ENCODE data around the gene POLR1B.
"Not testable (repeated sequence)": the region's sequence is repeated elsewhere in the genome, so short reads cannot be mapped to it uniquely, and the experiment has no call there.

The POLR1B gene

DNA sequence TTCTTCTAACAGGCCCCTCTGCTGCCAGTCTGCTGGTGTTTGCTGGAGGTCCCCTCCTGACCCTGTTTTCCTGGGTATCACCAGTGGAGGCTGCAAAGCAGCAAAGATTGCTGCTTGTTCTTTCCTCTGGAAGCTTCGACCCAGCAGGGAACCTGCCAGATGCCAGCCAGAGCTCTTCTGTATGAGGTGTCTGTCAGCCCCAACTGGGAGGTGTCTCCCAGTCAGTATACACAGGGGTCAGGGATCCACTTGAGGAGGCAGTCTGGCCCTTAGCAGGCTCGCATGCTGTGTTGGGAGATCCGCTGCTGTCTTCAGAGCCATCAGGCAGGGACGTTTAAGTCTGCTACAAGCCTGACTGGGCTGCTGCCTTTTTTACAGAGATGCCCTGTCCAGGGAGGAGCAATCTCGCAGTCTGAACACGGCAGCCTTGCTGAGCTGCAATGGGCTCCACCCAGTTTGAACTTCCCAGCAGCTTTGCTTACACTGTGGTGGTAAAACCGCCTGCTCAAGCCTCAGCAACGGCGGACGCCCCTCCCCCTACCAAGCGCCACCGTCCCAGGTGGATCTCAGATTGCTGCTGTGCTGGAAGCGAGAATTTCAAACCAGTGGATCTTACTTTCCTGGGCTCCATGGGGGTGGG, 72.1 kb downstream of the POLR1B start:
- no peak for DNase-seq (ENCODE audit: low read depth, low spot score)
- WGBS (ENCODE audit: insufficient coverage, insufficient read length) = no CpG with 5 or more reads among the region's 13 CpGs
- H3K4me1 ChIP-seq (ENCODE audit: control insufficient read depth, insufficient read depth, low read length) = no peaks in the 10 kb centered on the region; the same call in 1 of the 2 replicates
- no peaks in the 10 kb centered on the region for H3K27me3 ChIP-seq (ENCODE audit: control insufficient read depth, insufficient read depth, low read length)
- no peaks in the 10 kb centered on the region for H3K9me3 ChIP-seq (ENCODE audit: control insufficient read depth, insufficient read depth, low read length)
- H3K36me3 ChIP-seq (ENCODE audit: control insufficient read depth, insufficient read depth, low read length) = no peaks in the 10 kb centered on the region
- no peak overlapping the region for H3K4me3 ChIP-seq (ENCODE audit: low read length)
- no peak overlapping the region for H3K27ac ChIP-seq (ENCODE audit: low read length)

DNA sequence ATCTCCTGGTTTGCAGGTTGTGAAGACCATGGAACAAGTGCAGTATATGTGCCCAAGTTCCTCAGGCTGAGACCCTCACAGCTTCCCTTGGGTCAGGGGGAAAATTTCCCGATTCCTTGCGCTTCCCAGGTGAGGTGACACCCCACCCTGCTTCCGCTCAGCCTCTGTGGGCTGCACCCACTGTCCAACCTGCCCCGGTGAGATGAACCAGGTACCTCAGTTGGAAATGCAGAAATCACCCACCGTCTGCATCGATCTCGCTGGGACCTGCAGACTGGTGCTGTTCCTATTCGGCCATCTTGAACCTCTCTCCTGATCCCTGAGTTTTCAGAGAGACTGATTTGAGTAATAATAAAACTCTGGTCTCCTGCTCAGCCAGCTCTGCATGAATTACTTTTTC, 72.8 kb downstream of the POLR1B start:
- Histone ChIP-seq H3K36me3 (ENCODE audit: control insufficient read depth, insufficient read depth, low read length) (no peaks in the 10 kb centered on the region), H3K4me1 (ENCODE audit: control insufficient read depth, insufficient read depth, low read length) (no peaks in the 10 kb centered on the region; the same call in 1 of the 2 replicates), H3K9me3 (ENCODE audit: control insufficient read depth, insufficient read depth, low read length) (no peaks in the 10 kb centered on the region), H3K4me3 (ENCODE audit: low read length) (no peak overlapping the region), H3K27me3 (ENCODE audit: control insufficient read depth, insufficient read depth, low read length) (no peaks in the 10 kb centered on the region), H3K27ac (ENCODE audit: low read length) (no peak overlapping the region)
- WGBS (ENCODE audit: insufficient coverage, insufficient read length) = no CpG with 5 or more reads among the region's 8 CpGs
- DNase-seq (ENCODE audit: low read depth, low spot score) = no peak

DNA sequence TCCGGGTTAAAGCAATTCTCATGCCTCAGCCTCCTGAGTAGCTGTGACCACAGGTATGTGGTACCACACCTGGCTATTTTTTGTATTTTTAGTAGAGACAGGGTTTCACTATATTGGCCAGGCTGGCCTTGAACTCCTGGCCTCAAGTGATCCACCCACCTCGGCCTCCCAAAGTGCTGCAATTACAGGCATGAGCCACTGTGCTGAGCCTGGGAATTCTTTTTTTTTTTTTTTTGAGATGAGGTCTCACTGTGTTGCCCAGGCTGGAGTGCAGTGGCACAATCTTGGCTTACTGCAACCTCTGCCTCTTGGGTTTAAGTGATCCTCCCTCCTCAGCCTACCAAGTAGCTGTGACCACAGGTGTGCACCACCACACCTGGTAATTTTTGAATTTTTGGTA, 73.5 kb downstream of the POLR1B start:
- no CpG with 5 or more reads among the region's 2 CpGs for whole genome bisulfite sequencing (ENCODE audit: insufficient coverage, insufficient read length)
- not testable (repeated sequence) for H3K27me3 ChIP-seq (ENCODE audit: control insufficient read depth, insufficient read depth, low read length); H3K36me3 ChIP-seq (ENCODE audit: control insufficient read depth, insufficient read depth, low read length); H3K27ac ChIP-seq (ENCODE audit: low read length); H3K4me1 ChIP-seq (ENCODE audit: control insufficient read depth, insufficient read depth, low read length); H3K4me3 ChIP-seq (ENCODE audit: low read length); DNase-seq (ENCODE audit: low read depth, low spot score); H3K9me3 ChIP-seq (ENCODE audit: control insufficient read depth, insufficient read depth, low read length)

DNA sequence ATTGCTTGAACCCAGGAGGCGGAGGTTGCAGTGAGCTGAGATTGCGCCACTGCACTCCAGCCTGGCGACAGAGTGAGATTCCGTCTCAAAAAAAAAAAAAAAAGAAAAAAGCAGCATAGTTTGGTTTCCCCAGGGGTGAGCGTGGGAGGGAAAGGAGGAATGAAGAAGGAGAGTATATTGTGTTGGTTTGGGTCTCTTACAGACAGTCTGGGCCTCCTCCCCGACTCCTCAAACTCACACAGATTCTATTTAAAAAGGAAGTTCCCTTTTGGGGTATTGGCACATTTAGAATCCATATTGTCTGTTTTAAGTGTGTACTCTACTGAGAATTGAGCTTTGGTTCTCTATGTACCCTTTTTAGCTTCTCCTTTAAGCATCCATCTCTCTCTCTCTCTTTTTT, 76.1 kb downstream of the POLR1B start:
- no peak overlapping the region for H3K4me3 ChIP-seq (ENCODE audit: low read length)
- H3K27me3 ChIP-seq (ENCODE audit: control insufficient read depth, insufficient read depth, low read length) = no peaks in the 10 kb centered on the region
- WGBS (ENCODE audit: insufficient coverage, insufficient read length) = no CpG with 5 or more reads among the region's 6 CpGs
- no peaks in the 10 kb centered on the region for H3K9me3 ChIP-seq (ENCODE audit: control insufficient read depth, insufficient read depth, low read length)
- DNase-seq (ENCODE audit: low read depth, low spot score) = no peak
- H3K27ac ChIP-seq (ENCODE audit: low read length) = no peak overlapping the region
- no peaks in the 10 kb centered on the region for H3K36me3 ChIP-seq (ENCODE audit: control insufficient read depth, insufficient read depth, low read length)
- peaks cover 4% of the 10 kb centered on the region for H3K4me1 ChIP-seq (ENCODE audit: control insufficient read depth, insufficient read depth, low read length)

DNA sequence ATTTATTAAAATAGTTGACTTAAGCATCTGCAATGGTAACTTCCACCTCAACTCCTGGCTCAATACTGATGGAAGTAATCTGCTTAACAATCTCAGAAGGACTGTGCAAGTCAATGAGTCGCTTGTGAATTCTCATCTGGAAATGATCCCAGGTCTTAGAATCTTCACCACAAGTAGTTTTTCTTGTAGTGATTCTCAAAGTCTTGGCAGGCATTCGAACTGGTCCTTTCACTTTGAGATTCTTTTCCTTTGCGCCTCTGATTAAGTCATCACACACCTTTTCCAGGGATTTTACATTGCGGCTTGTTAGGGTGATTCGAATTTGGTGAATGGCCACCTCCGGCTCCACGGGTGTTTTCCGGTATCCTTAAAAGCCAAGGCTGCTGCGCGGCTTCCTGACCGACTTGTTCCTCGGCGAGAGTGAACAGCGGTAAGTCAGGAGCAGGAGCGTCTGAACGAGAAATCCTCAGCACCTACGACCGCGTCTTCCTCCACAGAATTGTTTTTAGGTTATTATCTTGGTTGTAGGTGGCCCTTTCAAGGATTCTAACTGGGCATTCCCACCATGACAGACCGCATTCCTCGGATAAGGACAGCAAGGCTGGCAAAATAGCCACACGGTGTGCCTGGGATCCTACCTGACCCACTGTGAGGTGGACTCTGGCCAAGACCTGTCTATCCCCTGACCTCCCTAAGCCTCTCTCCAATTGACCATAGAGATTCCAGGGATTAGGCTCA, 79.7 kb downstream of the POLR1B start:
- no peak for DNase-seq (ENCODE audit: low read depth, low spot score)

DNA sequence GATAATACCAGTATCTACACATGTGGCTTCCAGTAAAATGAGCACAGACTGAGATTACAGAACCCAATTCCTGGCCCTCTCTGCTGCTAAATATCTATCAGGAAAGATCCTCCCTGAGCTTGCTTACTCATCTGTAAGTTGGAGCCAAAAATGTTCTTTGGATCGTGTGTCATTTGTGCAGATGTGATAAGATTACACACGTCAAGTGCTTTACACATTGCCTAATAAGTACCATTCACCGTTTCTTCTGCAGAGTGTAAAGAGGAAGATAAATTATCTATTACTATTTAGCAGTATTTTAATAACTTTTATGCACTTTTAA, 80.2 kb downstream of the POLR1B start:
- Histone ChIP-seq H3K4me3 (ENCODE audit: low read length) (no peak overlapping the region), H3K27ac (ENCODE audit: low read length) (no peak overlapping the region), H3K36me3 (ENCODE audit: control insufficient read depth, insufficient read depth, low read length) (no peaks in the 10 kb centered on the region), H3K9me3 (ENCODE audit: control insufficient read depth, insufficient read depth, low read length) (no peaks in the 10 kb centered on the region), H3K27me3 (ENCODE audit: control insufficient read depth, insufficient read depth, low read length) (no peaks in the 10 kb centered on the region), H3K4me1 (ENCODE audit: control insufficient read depth, insufficient read depth, low read length) (peaks cover 4% of the 10 kb centered on the region)
- WGBS (ENCODE audit: insufficient coverage, insufficient read length) = no CpG with 5 or more reads among the region's 3 CpGs
- no peak for DNase-seq (ENCODE audit: low read depth, low spot score)

More for the DNA sequence above, 79.7 kb downstream of the POLR1B start:
- H3K36me3 ChIP-seq (ENCODE audit: control insufficient read depth, insufficient read depth, low read length) = no peaks in the 10 kb centered on the region
- no peaks in the 10 kb centered on the region for H3K27me3 ChIP-seq (ENCODE audit: control insufficient read depth, insufficient read depth, low read length)
- H3K27ac ChIP-seq (ENCODE audit: low read length) = no peak overlapping the region
- WGBS (ENCODE audit: insufficient coverage, insufficient read length) = no CpG with 5 or more reads among the region's 22 CpGs
- peaks cover 4% of the 10 kb centered on the region for H3K4me1 ChIP-seq (ENCODE audit: control insufficient read depth, insufficient read depth, low read length)
- H3K4me3 ChIP-seq (ENCODE audit: low read length) = no peak overlapping the region
- H3K9me3 ChIP-seq (ENCODE audit: control insufficient read depth, insufficient read depth, low read length) = no peaks in the 10 kb centered on the region

DNA sequence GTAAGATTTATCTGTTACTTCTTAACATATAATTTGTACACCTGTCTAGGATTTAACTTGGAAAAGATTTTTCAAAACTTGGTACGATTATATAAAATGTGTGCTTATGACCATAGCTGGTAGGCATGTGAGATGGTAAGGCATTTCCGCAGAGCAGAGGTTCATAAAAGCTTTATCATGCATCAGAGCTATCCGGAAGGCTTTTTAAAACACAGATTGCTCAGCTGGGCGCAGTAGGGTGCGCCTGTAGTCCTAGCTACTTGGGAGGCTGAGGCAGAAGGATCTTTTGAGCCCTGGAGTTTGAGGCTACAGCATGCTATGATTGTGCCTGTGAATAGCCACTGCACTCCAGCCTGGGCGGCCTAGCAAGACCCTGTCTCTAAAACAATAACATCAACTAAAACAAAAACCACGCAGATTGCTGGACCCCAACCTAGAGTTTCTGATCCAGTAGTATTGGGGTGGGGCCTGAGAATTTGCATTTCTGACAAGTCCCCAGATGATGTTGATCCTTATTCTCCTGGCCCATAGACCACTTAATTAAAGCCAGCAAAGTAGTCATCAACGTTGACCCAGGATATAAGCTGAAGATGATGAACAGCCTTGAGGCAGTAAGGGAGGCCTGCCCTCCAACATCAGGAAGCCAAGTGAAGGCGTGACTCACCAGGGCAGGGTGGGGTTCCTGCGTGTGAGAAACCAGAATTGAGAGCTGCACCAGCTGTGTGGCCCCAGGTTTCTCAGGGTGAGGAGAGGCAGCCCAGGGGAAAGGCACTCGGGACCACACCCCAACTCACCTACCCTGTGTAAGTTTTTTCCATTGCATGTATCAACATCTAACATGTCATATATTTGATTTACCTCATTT, 81.9 kb downstream of the POLR1B start:
- no peaks in the 10 kb centered on the region for H3K27me3 ChIP-seq (ENCODE audit: control insufficient read depth, insufficient read depth, low read length)
- no CpG with 5 or more reads among the region's 11 CpGs for WGBS (ENCODE audit: insufficient coverage, insufficient read length)
- H3K9me3 ChIP-seq (ENCODE audit: control insufficient read depth, insufficient read depth, low read length) = no peaks in the 10 kb centered on the region
- H3K36me3 ChIP-seq (ENCODE audit: control insufficient read depth, insufficient read depth, low read length) = no peaks in the 10 kb centered on the region
- H3K4me1 ChIP-seq (ENCODE audit: control insufficient read depth, insufficient read depth, low read length) = peaks cover 4% of the 10 kb centered on the region
- no peak for DNase-seq (ENCODE audit: low read depth, low spot score)
- no peak overlapping the region for H3K27ac ChIP-seq (ENCODE audit: low read length)
- no peak overlapping the region for H3K4me3 ChIP-seq (ENCODE audit: low read length)

DNA sequence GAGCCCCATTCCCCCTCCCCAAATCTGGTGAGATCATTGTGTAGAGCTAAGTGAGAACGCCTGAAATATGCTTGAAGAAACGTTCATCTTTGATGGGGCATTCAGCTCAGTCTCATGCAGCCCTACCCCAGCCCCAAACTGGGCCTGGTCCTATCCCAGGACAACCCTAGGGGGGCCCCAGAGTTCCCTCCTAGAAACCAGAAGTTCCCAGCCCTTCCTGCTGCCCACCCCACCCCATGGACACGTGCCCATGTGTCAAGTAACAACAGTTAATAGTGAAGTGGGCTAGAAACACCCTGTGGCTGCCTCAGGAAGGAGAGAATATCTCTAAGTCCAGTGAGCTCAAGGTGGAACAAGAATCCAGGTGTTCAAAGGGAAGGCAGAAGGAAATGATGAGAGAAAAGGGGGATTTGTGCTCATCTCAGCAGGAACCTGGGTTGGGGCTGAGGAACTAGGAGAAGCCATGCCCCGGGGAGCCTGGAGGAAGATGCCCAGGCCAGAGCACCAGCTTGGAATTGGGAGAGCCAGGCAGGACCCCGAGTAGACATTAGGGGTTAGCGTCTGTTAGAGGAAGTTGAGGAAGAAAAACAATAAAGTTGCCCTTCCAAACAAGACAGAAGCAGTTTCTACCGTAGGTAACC, 83.3 kb downstream of the POLR1B start:
- DNase-seq (ENCODE audit: low read depth, low spot score) = no peak
- no CpG with 5 or more reads among the region's 7 CpGs for WGBS (ENCODE audit: insufficient coverage, insufficient read length)
- Histone ChIP-seq H3K4me3 (ENCODE audit: low read length) (no peak overlapping the region), H3K36me3 (ENCODE audit: control insufficient read depth, insufficient read depth, low read length) (no peaks in the 10 kb centered on the region), H3K9me3 (ENCODE audit: control insufficient read depth, insufficient read depth, low read length) (no peaks in the 10 kb centered on the region), H3K4me1 (ENCODE audit: control insufficient read depth, insufficient read depth, low read length) (peaks cover 4% of the 10 kb centered on the region), H3K27ac (ENCODE audit: low read length) (no peak overlapping the region), H3K27me3 (ENCODE audit: control insufficient read depth, insufficient read depth, low read length) (no peaks in the 10 kb centered on the region)

DNA sequence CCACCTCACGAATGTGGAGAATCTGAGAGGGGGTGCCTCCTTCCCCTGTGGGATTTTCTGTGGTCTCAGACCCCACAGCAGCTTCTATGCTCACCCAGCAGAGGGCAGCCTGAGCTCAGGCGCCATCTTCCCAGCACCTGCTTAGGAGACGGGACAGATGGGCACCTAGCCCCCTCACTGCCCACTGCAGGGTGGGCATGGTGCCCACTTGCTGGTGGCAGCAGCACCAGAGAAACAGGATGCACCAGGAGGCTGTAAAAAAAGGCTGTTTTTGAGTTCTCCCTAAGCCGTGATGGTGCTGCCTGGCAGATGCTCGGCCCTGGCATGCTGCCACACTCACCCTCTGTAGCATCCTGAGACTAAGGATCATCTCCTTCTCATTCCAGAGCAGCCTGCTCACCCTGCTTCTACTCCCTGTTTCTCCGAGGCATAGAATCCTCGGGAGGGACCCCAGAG, 84.4 kb downstream of the POLR1B start:
- DNase-seq (ENCODE audit: low read depth, low spot score) = no peak
- no peak overlapping the region for H3K4me3 ChIP-seq (ENCODE audit: low read length)
- no peaks in the 10 kb centered on the region for H3K27me3 ChIP-seq (ENCODE audit: control insufficient read depth, insufficient read depth, low read length)
- H3K36me3 ChIP-seq (ENCODE audit: control insufficient read depth, insufficient read depth, low read length) = no peaks in the 10 kb centered on the region
- WGBS (ENCODE audit: insufficient coverage, insufficient read length) = no CpG with 5 or more reads among the region's 7 CpGs
- H3K9me3 ChIP-seq (ENCODE audit: control insufficient read depth, insufficient read depth, low read length) = no peaks in the 10 kb centered on the region
- no peak overlapping the region for H3K27ac ChIP-seq (ENCODE audit: low read length)
- peaks cover 6% of the 10 kb centered on the region for H3K4me1 ChIP-seq (ENCODE audit: control insufficient read depth, insufficient read depth, low read length)
